NT2/D1 (cell line): Measurements from ENCODE around the gene KAZN.

Experiments
- DNase-seq: peaks from one replicate; pipeline ENCODE4 v3.0.0-alpha.2; 2011; ENCODE audit warnings: low read depth, low spot score
- H3K27me3 ChIP-seq: 2 replicates; pipeline ENCODE4 v1.6.0; 2011; ENCODE audit warnings: mild to moderate bottlenecking; ENCODE audit not compliant: insufficient read length, insufficient read depth
- H3K36me3 ChIP-seq: 2 replicates; pipeline ENCODE4 v1.6.1; 2011; ENCODE audit warnings: mild to moderate bottlenecking, low read length, mixed read lengths; ENCODE audit not compliant: insufficient read depth, insufficient read length
- H3K4me1 ChIP-seq: 2 replicates; pipeline ENCODE4 v1.5.1; 2011; ENCODE audit not compliant: insufficient read depth, insufficient read length
- H3K4me3 ChIP-seq: 2 replicates; pipeline ENCODE4 v1.5.1; 2011; ENCODE audit warnings: low read depth; ENCODE audit not compliant: insufficient read length
- H3K9ac ChIP-seq: 2 replicates; pipeline ENCODE4 v1.6.0; 2011; ENCODE audit warnings: low read depth; ENCODE audit not compliant: insufficient read length
- H3K9me3 ChIP-seq: 2 replicates; pipeline ENCODE4 v1.5.1; 2011; ENCODE audit warnings: mild to moderate bottlenecking, low read length; ENCODE audit not compliant: insufficient read depth
- SUZ12 ChIP-seq: IDR thresholded peaks from 2 replicates; pipeline ENCODE4 v1.6.1; 2011; ENCODE audit not compliant: insufficient read length, insufficient read depth; ENCODE audit errors: extremely low read depth
- YY1 ChIP-seq: IDR thresholded peaks from 2 replicates; pipeline ENCODE4 v1.6.1; 2011; ENCODE audit not compliant: insufficient read length, insufficient read depth
- ZNF274 ChIP-seq: IDR thresholded peaks from 2 replicates; pipeline ENCODE4 v1.6.1; 2011; ENCODE audit warnings: mild to moderate bottlenecking, low read depth, low read length

KAZN gene

DNA sequence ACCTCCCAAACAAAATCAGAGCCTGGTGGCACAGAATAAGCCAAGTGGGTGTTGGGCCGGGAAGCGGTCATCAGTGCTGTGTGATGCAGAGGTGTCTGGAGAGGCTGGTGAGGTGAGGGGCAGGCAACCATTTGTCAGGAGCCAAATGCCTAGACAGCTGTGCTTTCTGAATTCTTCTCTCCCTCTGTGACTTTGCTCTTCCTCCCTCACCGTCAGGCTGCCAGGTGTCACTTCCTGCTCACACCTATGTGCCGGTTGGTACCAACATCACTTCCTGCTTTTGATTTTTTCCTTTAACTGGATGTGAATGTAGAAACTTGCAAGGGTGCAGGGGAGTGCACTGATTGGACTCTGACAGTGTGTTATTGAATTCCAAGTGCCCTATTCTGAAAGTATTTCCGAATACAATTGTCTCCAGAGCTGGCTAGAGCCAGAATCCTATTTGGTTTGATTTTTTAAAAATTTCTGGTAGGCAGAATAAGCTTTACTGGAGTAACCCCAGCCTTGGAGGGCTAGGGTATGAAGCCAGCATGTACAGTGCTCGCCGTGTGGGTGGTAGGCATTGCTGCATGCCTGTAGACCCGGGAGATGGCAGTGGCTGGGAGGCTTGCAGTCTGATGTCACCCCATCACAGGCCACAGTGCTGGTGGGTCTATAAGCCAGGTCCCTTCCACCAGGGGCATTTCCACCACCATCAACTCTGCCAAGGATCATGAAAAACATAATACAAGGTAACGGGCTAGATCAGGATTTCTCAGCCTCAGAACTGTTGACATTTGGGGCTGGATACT lies 210.9 kb downstream of the KAZN start:
- no peak for DNase-seq
- no peaks in the 10 kb centered on the region for H3K4me1 ChIP-seq
- no peak for TF ChIP-seq ZNF274
- no peak for TF ChIP-seq SUZ12
- TF ChIP-seq YY1, result no peak
- H3K4me3 ChIP-seq, result no peak overlapping the region
- no peaks in the 10 kb centered on the region for H3K36me3 ChIP-seq
- H3K9ac ChIP-seq, result no peak overlapping the region
- H3K27me3 ChIP-seq, result no peaks in the 10 kb centered on the region
- peaks cover 24% of the 10 kb centered on the region for H3K9me3 ChIP-seq

GRCh38 chr1:14810595-14811361 lies 212.3 kb downstream of the KAZN start:
- Histone ChIP-seq H3K9ac (no peak overlapping the region), H3K27me3 (no peaks in the 10 kb centered on the region), H3K4me3 (no peak overlapping the region), H3K9me3 (peaks cover 22% of the 10 kb centered on the region), H3K4me1 (no peaks in the 10 kb centered on the region), H3K36me3 (no peaks in the 10 kb centered on the region)
- DNase-seq, result no peak
- TF ChIP-seq SUZ12, result no peak
- no peak for TF ChIP-seq ZNF274
- no peak for TF ChIP-seq YY1

- TF ChIP-seq YY1 (no peak), SUZ12 (no peak), ZNF274 (no peak)
- H3K9me3 ChIP-seq, result peaks cover 14% of the 10 kb centered on the region
- no peaks in the 10 kb centered on the region for H3K4me1 ChIP-seq
- no peak overlapping the region for H3K4me3 ChIP-seq
- no peaks in the 10 kb centered on the region for H3K36me3 ChIP-seq
- no peaks in the 10 kb centered on the region for H3K27me3 ChIP-seq
- no peak for DNase-seq
- no peak overlapping the region for H3K9ac ChIP-seq
Observed at GRCh38 chr1:14811573-14811972, 213.1 kb downstream of the KAZN start.

- DNase-seq, result no peak
- Histone ChIP-seq H3K4me1 (no peaks in the 10 kb centered on the region), H3K4me3 (no peak overlapping the region), H3K36me3 (no peaks in the 10 kb centered on the region), H3K9ac (no peak overlapping the region), H3K9me3 (peaks cover 8% of the 10 kb centered on the region; the same call in 1 of the 2 replicates), H3K27me3 (no peaks in the 10 kb centered on the region)
- TF ChIP-seq ZNF274, result no peak
- TF ChIP-seq YY1, result no peak
- no peak for TF ChIP-seq SUZ12
Observed at GRCh38 chr1:14812189-14812588, 213.7 kb downstream of the KAZN start.

DNA sequence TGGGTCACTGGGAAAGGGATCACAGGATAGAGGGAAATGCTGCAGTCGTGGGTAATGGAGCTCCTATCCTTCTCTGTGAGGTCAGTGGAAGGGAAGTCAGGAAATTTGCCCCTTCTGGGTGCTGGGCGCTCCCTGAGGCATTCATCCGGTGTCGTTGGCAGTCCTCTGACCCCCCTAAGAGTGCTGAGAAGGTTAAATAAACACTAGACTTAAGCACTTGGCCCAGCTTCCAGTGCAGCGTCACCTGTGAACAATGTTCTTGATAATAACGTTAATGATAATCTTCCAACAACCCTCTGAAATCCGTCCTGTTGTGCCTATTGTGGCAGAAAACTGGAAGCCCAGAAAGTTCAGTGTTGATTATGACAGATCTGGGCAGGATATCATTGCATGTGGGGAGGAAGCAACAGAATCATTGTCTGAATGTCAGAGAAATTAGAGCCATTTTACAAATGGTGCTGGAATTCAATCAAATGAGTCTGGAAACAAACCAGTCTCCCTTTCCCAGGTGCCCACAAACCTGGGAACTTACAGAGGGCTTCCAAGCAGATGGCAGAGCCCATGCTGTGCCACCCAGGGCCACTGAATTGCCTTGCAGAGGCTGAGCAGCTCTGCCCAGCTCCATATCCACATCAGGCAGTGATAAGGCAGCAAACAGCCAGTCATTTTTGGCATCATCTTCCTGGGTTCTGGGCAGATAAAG lies 216.8 kb downstream of the KAZN start:
- DNase-seq, result no peak
- TF ChIP-seq YY1 (no peak), ZNF274 (no peak), SUZ12 (no peak)
- H3K4me1 ChIP-seq, result no peaks in the 10 kb centered on the region
- H3K36me3 ChIP-seq, result no peaks in the 10 kb centered on the region
- no peak overlapping the region for H3K4me3 ChIP-seq
- H3K9ac ChIP-seq, result no peak overlapping the region
- no peaks in the 10 kb centered on the region for H3K27me3 ChIP-seq
- H3K9me3 ChIP-seq, result no peaks in the 10 kb centered on the region

GRCh38 chr1:14817223-14818170 lies 219.0 kb downstream of the KAZN start:
- Histone ChIP-seq H3K4me1 (no peaks in the 10 kb centered on the region), H3K4me3 (no peak overlapping the region), H3K27me3 (no peaks in the 10 kb centered on the region), H3K36me3 (no peaks in the 10 kb centered on the region), H3K9me3 (no peaks in the 10 kb centered on the region), H3K9ac (no peak overlapping the region)
- no peak for TF ChIP-seq YY1
- TF ChIP-seq SUZ12, result no peak
- no peak for TF ChIP-seq ZNF274
- no peak for DNase-seq
